ENCODE measurements around the gene ISOC2.
"Not testable (repeated sequence)": the region's sequence is repeated elsewhere in the genome, so short reads cannot be mapped to it uniquely, and the experiment has no call there.

The ISOC2 gene

GRCh38 chr19:55419103-55419502 lies 42.3 kb downstream of the ISOC2 start:
- no peak for DNase-seq (ENCODE audit: low read depth)
- no peak overlapping the region for H3K4me3 ChIP-seq (ENCODE audit: control insufficient read depth, low read depth, low read length)
- TF ChIP-seq, protein P1, sequence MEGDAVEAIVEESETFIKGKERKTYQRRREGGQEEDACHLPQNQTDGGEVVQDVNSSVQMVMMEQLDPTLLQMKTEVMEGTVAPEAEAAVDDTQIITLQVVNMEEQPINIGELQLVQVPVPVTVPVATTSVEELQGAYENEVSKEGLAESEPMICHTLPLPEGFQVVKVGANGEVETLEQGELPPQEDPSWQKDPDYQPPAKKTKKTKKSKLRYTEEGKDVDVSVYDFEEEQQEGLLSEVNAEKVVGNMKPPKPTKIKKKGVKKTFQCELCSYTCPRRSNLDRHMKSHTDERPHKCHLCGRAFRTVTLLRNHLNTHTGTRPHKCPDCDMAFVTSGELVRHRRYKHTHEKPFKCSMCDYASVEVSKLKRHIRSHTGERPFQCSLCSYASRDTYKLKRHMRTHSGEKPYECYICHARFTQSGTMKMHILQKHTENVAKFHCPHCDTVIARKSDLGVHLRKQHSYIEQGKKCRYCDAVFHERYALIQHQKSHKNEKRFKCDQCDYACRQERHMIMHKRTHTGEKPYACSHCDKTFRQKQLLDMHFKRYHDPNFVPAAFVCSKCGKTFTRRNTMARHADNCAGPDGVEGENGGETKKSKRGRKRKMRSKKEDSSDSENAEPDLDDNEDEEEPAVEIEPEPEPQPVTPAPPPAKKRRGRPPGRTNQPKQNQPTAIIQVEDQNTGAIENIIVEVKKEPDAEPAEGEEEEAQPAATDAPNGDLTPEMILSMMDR (IDR thresholded peaks at IDR 0.05; ENCODE audit: control insufficient read depth, insufficient read depth, low read depth, low read length, missing control alignments) = no peak

- TF ChIP-seq, protein P1 (IDR thresholded peaks at IDR 0.05; ENCODE audit: control insufficient read depth, insufficient read depth, low read depth, low read length, missing control alignments) = peak; percentile 74
- no peak overlapping the region for H3K4me3 ChIP-seq (ENCODE audit: control insufficient read depth, low read depth, low read length)
- peak; percentile 62 for DNase-seq (ENCODE audit: low read depth)
Observed at GRCh38 chr19:55418185-55418584, 43.3 kb downstream of the ISOC2 start.

GRCh38 chr19:55410168-55410567 lies 51.3 kb downstream of the ISOC2 start:
- TF ChIP-seq, protein P1 (IDR thresholded peaks at IDR 0.05; ENCODE audit: control insufficient read depth, insufficient read depth, low read depth, low read length, missing control alignments) = no peak
- H3K4me3 ChIP-seq (ENCODE audit: control insufficient read depth, low read depth, low read length) = no peak overlapping the region
- no peak for DNase-seq (ENCODE audit: low read depth)

GRCh38 chr19:55409179-55409578 lies 52.3 kb downstream of the ISOC2 start:
- DNase-seq (ENCODE audit: low read depth); H3K4me3 ChIP-seq (ENCODE audit: control insufficient read depth, low read depth, low read length): not testable (repeated sequence)

DNA sequence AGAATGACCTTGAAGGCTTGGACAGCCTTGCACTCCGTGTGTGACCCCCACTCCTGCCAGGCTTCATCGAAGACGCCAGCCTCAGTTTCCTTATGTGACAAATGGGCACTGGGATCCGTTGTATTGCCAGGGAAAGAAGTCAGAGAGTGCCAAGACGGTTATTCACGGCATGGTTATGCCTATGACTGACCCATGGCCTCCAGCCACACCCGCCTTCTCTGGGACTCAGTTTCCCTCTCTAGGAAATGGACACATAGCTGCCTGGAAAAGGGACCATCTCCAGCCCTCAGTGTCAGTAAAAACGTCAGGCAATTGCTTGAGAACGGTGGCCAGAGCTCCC lies 52.9 kb downstream of the ISOC2 start:
- peak overlapping the region; percentile 39 for H3K4me3 ChIP-seq (ENCODE audit: control insufficient read depth, low read depth, low read length)
- no peak for DNase-seq (ENCODE audit: low read depth)
- TF ChIP-seq, protein P1 (IDR thresholded peaks at IDR 0.05; ENCODE audit: control insufficient read depth, insufficient read depth, low read depth, low read length, missing control alignments) = no peak

DNA sequence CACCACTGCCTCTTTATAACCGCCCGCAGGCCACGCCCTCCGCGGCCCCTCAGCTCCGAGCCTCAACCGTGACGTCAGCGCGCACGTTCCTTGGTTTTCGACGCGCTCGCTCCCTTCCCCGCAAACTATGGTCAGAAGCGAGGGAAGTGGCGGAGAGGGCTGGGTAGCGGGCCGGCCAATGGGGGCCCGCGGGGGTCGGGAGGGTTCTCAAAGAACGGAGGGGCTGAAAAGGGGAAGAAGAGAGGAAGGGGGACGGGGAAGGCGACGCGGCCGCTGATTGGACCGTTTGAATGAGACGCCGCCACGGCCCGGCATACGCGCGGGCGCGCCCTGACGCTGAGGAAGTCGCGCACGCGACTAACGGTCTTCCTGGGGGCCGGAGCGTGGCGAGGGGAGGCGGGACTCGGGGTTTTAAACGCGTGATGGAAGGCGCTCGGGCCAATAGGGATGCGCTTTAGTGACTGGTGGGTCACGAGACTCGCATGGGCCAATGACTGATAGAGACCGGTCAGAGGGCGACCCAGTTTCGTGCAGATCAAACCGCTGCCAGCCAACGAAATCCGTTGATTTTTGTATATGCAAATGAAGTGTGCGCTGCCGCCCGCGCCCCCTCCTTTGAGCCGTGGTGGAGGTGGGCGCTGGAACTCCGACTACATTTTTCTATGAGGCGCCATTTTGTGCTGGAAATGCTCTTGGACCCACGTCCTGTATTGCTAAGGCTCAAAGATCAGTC lies 53.5 kb downstream of the ISOC2 start:
- TF ChIP-seq, protein P1 (IDR thresholded peaks at IDR 0.05; ENCODE audit: control insufficient read depth, insufficient read depth, low read depth, low read length, missing control alignments) = no peak
- peak; percentile 97 for DNase-seq (ENCODE audit: low read depth)
- H3K4me3 ChIP-seq (ENCODE audit: control insufficient read depth, low read depth, low read length) = peak overlapping the region; percentile 55

- DNase-seq (ENCODE audit: low read depth) = not testable (repeated sequence)
- H3K4me3 ChIP-seq (ENCODE audit: control insufficient read depth, low read depth, low read length) = peak within 1 kb of the TSS; percentile 80
Observed at GRCh38 chr19:55407550-55407799, 54.0 kb downstream of the ISOC2 start, which contains the start of gene UBE2S. TSS of gene UBE2S (minus strand) at chr19:55407788. CDS start at chr19:55407589, 199 bp downstream.
